Stimulated activated CD8-positive, alpha-beta memory T cell treated with anti-CD3 and anti-CD28 coated beads, Interleukin-2, amount 100 ng/mL, for 48 hours (primary cell): Measurements from ENCODE around the gene MEGF6.

Source experiments
- DNase-seq, 2 donors: peaks; one replicate each; pipeline ENCODE4 v3.0.0-alpha.2; 2020; ENCODE audit warnings: low read depth in 2 of 2

Gene MEGF6

DNA sequence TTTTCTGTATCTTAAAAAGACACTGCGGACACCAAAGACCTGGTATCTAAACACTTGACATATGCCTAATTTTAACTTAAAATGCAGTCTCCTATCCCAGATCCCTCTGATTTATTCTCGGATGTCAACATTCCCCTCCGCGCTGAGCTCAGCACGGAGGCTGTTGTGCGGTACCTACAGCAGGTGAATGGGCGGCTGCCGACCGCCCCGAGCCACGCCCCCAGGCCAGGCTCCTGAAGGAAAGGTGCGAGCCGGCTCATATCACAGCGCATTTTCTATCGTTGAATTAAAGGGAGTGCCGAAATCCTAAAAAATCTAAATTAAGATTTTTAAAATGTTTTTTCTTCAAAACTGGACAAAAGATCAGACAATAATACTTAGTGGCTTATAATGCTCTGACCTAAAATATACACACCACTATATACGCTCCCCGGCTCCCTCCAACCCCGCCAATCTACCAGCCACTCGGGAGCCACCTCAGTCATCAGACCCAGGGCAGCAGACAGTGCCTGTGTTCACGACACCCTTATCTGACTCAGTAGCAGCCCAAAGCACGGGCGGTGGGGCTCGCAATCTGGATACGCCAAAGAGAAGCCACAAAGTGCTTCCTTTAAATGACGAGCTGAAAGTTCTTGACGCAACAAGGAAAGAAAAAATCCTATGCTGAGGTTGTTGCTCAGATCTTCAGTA lies 34.5 kb upstream of the MEGF6 start:
- DNase-seq: no peak

DNA sequence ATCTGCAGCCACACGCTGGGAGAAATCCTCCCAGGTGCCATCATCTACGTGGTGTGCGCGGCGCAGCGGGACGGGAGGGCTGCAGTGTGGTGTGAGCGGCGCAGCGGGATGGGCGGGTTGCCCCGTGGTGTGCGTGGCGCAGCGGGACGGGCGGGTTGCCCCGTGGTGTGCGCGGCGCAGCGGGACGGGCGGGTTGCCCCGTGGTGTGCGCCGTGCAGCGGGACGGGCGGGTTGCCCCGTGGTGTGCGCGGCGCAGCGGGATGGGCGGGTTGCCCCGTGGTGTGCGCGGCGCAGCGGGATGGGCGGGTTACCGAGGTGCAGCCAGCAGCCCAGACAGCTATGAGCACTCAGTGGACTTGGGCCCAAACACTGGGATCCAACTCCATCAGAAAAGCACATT lies 33.9 kb upstream of the MEGF6 start:
- no peak for DNase-seq

DNA sequence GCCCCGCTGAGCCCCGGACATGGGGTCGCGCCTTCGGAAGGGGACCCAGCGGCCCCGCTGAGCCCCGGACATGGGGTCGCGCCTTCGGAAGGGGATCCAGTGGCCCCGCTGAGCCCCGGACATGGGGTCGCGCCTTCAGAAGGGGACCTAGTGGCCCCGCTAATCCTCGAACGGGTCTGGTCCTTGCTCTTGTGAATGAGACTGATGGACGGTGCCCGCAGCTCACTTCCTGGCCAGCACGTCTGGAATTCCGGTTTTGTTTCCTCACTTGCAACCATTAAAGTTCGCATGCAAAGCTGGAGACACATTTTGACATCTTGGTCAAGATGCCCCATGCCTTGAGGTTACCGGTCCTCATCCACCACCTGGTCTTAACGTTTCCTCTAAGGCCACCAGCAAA lies 33.0 kb upstream of the MEGF6 start:
- DNase-seq: no peak

DNA sequence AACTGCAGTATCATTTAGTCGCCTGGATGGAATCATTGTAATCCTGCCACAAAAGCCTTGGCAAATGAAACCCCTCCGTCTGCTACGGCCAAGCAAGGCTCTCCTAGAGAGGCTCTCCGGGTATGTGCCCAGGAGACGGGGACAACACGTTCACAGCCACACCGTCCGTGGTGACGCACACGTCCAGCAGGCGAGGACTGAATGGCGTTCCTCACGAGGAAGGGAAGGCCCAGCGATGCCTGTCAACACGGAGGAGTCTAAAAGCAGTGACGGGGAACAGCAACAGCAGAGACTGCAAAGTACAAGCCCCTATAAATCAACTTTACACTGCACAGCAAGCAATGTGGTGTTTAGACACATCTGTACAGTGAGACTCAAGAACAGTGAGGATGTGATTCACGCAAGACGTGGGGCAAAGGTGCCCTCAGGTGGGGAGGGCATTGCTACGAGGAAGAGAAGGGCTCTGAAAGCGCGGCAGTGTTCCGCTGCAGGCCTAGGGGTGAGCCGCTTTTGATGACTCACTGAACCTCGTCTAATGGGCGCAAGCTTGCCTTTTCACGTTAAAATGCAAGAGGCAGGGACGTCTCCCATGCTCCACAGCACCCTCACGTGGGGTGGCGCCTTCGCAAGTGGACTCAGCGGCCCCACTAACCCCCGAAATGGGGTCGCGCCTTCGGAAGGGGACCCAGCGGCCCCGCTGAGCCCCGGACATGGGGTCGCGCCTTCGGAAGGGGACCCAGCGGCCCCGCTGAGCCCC lies 31.8 kb upstream of the MEGF6 start:
- DNase-seq: no peak

DNA sequence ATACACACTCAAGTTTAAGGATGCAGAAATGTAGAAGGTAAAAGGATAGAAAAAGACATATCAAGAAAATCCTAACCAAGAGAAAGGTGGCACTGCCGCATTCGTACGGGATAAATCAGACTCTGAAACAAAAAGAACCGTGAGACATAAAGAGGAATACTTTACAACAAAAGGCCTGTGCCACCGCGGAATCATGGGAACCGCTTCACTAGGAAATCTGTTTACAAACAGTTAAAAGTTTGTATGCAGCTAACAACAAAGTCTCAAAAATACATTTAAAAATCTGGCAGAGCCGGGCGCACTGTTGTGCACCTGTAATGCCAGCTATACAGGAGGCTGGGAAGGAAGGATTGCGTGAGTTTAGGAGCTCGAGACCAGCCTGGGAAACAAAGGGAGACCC lies 30.5 kb upstream of the MEGF6 start:
- no peak for DNase-seq

GRCh38 chr1:3641046-3641760 lies 29.9 kb upstream of the MEGF6 start:
- DNase-seq: no peak

DNA sequence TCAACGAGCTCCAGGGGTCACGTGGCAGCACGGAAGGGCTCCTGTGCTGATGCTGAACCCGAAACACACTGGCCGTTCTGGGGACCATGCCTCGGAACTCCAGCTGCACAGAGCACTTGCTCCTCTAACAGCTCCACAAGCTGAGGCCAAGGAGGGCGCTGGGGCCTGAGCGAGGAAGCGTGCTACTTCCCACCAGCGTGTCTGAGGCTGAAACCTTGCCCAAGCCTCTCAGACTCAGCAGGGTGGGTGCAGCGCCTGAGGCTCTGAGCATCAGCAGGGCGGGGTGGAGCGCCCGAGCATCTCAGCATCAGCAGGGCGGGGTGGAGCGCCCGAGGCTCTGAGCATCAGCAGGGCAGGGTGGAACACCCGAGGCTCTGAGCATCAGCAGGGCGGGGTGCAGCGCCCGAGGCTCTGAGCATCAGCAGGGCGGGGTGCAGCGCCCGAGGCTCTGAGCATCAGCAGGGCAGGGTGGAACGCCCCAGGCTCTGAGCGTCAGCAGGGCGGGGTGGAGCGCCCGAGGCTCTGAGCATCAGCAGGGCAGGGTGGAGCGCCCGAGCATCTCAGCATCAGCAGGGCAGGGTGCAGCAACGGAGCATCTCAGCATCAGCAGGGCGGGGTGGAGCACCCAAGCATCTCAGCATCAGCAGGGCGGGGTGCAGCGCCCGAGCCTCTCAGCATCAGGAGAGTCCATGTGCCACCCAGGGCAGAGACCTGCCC lies 29.0 kb upstream of the MEGF6 start:
- DNase-seq: no peak

- DNase-seq: no peak
Observed at GRCh38 chr1:3639397-3639911, 28.1 kb upstream of the MEGF6 start.

DNA sequence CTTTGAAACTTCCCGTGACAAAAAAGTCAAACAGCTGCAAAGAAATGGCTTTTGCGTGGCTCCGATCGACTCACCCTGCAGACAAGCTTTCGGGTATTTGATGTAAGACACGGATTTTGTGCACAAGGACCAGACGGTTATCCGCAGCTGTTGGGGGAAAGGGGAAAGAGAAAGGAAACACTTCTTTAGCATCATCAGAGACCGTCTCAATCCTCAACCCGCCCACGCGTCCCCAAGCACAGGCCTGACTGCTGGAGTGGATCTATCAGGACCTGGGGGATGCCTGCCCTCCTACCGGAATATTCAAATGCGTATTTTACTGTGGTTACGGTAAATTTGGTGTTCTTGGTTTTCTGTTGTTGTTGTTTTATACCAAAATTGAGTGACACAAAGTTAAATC lies 27.4 kb upstream of the MEGF6 start:
- DNase-seq: no peak

GRCh38 chr1:3638027-3638426 lies 26.7 kb upstream of the MEGF6 start:
- DNase-seq: no peak

- no peak for DNase-seq
Observed at GRCh38 chr1:3636531-3636930, 25.2 kb upstream of the MEGF6 start.

DNA sequence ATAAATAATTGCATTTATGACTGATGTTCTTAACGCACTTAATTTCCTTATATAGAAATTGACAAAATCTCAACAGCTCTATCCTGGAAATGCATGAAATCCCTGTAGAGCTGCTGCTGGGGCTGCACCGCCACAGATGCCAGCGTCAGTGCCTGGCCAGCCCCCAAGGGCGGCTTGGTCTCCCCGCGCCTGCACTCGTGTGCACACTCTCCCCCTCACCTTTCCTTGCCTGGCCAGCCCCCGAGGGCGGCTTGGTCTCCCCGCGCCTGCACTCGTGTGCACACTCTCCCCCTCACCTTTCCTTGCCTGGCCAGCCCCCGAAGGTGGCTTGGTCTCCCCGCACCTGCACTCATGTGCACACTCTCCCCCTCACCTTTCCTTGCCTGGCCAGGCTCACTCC lies 24.8 kb upstream of the MEGF6 start:
- no peak for DNase-seq

DNA sequence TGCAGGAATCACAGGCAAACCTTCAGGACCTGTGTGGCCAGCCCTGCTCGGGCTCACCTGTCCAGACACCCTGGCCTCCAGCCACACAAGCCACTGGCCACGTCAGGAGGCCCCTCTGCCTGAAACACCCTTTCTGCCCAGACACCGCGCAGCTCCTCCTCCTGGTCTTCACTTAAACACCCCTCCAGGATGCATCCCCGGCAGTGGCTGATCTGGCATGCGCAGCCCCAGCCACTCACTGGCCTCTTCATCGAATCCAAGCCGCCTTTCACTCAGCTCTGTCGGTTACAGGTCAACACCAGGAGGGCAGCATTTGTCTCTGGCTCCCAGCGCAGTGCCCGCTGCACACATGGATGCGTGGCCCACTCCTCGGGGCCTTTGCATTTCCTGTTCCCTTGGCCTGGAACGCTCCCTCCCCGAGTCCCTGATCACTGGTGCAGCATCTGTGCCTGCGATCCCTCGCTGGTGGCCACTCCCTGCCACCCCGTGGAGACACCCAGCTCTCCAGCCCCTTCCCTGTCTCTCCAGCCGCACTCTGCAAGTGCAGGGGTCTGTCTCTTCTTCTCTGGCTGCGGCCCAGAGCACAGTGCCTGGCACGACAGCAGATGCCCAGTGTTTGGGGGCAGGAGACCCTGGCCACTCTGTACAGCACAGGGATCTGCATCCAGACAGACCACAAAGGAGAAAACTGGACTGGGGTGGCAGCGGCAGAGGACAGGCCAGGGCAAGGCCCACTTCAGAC lies 22.9 kb upstream of the MEGF6 start:
- DNase-seq: no peak

DNA sequence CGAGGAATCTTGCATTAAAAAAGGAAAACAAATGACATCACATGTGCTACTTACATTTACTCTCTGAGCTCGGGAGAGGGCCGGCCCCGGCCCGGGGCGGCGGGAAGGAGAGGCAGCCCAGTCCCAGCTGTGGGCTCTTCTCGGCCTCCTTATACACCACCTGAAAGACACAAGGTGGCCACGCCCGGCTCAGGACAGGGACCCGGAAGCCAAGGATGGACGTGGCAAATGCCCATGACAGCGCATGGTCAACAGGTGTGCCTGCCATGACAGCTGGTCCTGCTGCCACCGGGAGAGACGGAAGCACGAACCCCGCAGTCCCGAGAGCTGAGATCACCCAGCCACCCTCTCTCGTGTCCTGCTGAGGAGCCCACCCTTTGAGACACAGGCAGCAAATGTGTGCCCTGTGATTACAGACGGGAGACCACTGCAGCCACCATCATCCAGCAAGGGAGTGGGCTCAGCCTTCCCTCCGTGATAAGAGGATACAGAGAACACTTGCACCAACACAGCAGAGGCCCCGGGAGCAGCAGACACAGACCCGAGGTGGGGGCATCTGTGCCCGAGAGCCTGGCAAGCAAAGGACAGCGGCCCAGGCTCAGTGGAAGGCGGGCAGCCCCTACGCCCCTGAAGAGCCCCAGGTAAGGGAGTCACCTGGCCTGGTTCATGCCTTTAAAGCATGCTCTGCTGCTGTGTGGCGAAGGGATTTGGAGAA lies 22.2 kb upstream of the MEGF6 start:
- DNase-seq: no peak

DNA sequence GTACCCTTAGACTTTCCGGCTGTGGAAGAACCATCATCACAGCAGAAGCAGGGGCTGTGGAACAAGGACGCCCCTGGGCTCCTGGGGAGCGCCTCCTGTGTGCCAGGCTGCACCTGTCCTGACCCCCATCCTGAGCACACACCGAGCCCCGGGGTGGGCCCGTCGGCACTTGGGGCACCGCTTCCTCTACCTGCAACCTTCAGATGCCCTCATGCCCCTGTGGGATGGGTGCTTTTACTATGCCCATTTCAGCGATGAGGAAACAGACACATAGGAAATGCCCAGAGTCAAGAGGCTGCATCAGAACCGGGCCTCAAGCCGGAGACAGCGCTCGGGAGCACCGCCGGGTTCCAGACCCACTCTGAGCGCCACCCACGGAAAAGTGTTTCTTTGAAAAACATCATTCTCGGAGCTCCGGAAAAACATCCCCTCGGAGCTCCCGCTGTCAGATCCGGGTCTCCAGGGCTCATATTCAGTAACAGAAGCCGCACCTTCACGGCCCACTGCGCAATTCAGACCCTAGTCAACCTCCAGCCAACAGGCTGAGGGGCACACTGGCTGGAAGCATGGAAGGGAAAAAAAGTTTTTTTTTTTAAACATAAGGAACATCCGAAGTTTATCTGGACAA lies 21.5 kb upstream of the MEGF6 start:
- no peak for DNase-seq

DNA sequence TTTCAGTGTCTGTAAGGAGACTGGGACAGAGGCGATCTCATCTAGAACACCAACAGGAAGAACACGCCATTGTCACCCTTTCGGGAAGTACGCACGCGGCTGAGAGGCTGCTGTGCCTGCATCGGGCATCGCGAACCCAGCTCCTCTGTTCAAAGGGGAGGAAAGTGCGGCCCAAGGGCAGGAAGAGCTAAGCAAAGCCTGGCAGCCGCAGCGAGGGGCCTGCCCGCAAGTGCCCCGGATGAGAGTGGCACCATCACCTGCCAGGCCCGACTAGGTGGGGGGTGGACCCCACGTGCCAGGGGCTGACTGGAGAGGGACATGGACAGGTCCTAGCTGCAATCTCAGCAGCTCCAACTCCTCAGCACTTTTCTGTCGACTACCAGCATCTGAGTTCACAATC lies 21.0 kb upstream of the MEGF6 start:
- no peak for DNase-seq

GRCh38 chr1:3631320-3632260 lies 20.3 kb upstream of the MEGF6 start:
- DNase-seq: no peak

DNA sequence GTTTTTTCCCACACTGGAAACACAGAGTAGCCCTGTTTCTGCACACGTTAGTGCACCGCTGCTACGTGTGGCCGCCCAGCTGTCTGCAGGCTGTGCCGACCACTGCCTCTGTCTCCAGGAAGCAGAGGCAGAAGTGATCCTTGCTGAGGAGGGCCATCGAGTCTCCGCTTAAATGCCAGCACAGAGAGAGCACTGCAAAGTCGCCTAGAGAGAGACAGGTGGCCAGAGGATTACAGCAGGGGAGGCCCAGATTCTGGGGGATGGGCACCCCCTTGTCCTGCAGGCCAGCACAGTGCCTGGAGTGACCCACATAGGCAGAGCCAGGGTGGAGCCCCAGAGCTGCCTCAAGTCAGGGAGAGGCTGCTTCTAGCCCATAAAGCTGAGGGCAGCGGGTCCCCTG lies 19.6 kb upstream of the MEGF6 start:
- DNase-seq: no peak

DNA sequence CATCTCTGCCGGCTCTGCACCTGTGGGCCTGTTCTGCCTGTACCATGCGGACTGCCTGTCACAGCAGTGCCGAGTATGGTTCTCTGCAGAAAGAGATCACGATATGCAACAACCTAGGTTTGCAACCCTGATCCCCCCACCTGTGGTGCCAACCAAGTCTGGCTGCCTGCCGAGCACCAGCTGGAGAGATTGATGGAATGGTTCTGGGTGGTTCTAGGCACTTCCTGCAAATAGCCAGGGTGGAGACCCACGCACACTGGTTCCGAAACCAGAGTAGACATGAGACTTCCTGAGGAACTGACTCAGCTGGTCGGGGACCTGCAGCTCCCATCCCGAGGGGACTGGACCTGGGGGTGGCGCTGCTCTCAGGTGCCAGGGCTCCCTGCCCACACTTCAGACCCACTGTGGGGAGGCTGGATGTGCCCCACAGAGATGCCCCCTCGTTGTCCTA lies 18.9 kb upstream of the MEGF6 start:
- no peak for DNase-seq
